ENCODE measurements around the gene TDP2. TPM values are rescaled to one million over a fixed set of nuclear protein-coding genes. Genes with fewer than 3 reads are reported as not detected.
"Not testable (repeated sequence)": the region's sequence is repeated elsewhere in the genome, so short reads cannot be mapped to it uniquely, and the experiment has no call there.

The TDP2 gene
- total and polyA plus RNA-seq, 8 donors: 18.7 to 112 (median 27.5) TPM

- H3K4me3 ChIP-seq: no peak overlapping the region
- H3K9me3 ChIP-seq: no peaks in the 10 kb centered on the region
- no peak for DNase-seq
- TF ChIP-seq, protein P1, sequence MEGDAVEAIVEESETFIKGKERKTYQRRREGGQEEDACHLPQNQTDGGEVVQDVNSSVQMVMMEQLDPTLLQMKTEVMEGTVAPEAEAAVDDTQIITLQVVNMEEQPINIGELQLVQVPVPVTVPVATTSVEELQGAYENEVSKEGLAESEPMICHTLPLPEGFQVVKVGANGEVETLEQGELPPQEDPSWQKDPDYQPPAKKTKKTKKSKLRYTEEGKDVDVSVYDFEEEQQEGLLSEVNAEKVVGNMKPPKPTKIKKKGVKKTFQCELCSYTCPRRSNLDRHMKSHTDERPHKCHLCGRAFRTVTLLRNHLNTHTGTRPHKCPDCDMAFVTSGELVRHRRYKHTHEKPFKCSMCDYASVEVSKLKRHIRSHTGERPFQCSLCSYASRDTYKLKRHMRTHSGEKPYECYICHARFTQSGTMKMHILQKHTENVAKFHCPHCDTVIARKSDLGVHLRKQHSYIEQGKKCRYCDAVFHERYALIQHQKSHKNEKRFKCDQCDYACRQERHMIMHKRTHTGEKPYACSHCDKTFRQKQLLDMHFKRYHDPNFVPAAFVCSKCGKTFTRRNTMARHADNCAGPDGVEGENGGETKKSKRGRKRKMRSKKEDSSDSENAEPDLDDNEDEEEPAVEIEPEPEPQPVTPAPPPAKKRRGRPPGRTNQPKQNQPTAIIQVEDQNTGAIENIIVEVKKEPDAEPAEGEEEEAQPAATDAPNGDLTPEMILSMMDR (IDR thresholded peaks at IDR 0.05): no peak
- no peak for TF ChIP-seq POLR2AphosphoS5 (IDR thresholded peaks at IDR 0.05)
- no peak for TF ChIP-seq POLR2A (IDR thresholded peaks at IDR 0.05)
- no peak for TF ChIP-seq EP300 (IDR thresholded peaks at IDR 0.05)
- H3K27ac ChIP-seq: no peak overlapping the region
- peaks cover 0 to 4% (median 0%) of the 10 kb centered on the region in 4 donors for H3K36me3 ChIP-seq
- H3K4me1 ChIP-seq: peaks cover 0 to 15% (median 11%) of the 10 kb centered on the region in 4 donors
- H3K27me3 ChIP-seq: peaks cover 0 to 14% (median 4%) of the 10 kb centered on the region in 3 donors
- WGBS, 5 donors: 72 to 81% (median 74%) methylated on average over 4 of the region's 4 CpGs
- intact Hi-C loops (cut with DNase I; ENCODE audit: low total_unique reads): no loop called here
These were observed 22.3 kb downstream of the TDP2 start for GRCh38 chr6:24644377-24644776.

GRCh38 chr6:24643920-24644319 lies 22.8 kb downstream of the TDP2 start:
- no peaks in the 10 kb centered on the region for H3K9me3 ChIP-seq
- no peaks in the 10 kb centered on the region for H3K36me3 ChIP-seq
- intact Hi-C loops (cut with DNase I; ENCODE audit: low total_unique reads): no loop called here
- H3K4me3 ChIP-seq: no peak overlapping the region
- DNase-seq: no peak
- TF ChIP-seq, protein P1 (IDR thresholded peaks at IDR 0.05): no peak
- TF ChIP-seq POLR2A (IDR thresholded peaks at IDR 0.05) (no peak), POLR2AphosphoS5 (IDR thresholded peaks at IDR 0.05) (no peak), EP300 (IDR thresholded peaks at IDR 0.05) (no peak)
- H3K4me1 ChIP-seq: peaks cover 0 to 15% (median 11%) of the 10 kb centered on the region in 4 donors
- no peak overlapping the region for H3K27ac ChIP-seq
- H3K27me3 ChIP-seq: peaks cover 0 to 14% (median 4%) of the 10 kb centered on the region in 3 donors
- WGBS, 5 donors: 52 to 70% (median 55%) methylated on average over 7 of the region's 7 CpGs

DNA sequence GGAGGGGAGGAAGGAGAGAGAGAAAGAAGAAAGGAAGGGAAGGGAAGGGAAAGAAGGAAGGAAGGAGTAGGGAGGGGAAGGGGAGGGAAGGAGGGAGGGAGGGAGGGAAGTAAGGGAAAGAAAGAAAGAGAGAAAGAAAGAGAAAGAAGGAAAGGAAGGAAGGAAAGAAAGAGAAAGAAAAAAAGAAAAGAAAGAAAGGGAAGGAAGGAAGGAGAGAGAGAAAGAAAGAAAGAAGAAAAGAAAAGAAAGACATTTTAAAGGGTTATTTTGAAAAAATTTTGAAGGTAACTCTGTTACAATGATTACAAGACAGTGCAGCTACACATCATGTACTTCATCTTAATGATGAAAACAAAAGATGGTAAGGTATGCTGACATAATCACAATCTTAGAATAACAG lies 24.6 kb downstream of the TDP2 start:
- TF ChIP-seq EP300 (IDR thresholded peaks at IDR 0.05) (no peak), POLR2A (IDR thresholded peaks at IDR 0.05) (no peak), POLR2AphosphoS5 (IDR thresholded peaks at IDR 0.05) (no peak)
- TF ChIP-seq, protein P1 (IDR thresholded peaks at IDR 0.05): no peak
- Histone ChIP-seq H3K9me3 (no peaks in the 10 kb centered on the region), H3K4me1 (peaks cover 0 to 15% (median 11%) of the 10 kb centered on the region in 4 donors), H3K27ac (no peak overlapping the region), H3K27me3 (peaks cover 0 to 14% (median 4%) of the 10 kb centered on the region in 3 donors), H3K4me3 (no peak overlapping the region), H3K36me3 (no peaks in the 10 kb centered on the region)
- DNase-seq: no peak
- intact Hi-C loops (cut with DNase I; ENCODE audit: low total_unique reads): no loop called here

GRCh38 chr6:24640631-24641030 lies 26.1 kb downstream of the TDP2 start:
- DNase-seq; H3K4me3 ChIP-seq; H3K4me1 ChIP-seq; H3K36me3 ChIP-seq; intact Hi-C loops (cut with DNase I; ENCODE audit: low total_unique reads); H3K27ac ChIP-seq; H3K9me3 ChIP-seq: not testable (repeated sequence)
- WGBS, 5 donors: 79 to 96% (median 93%) methylated on average over 5 of the region's 5 CpGs
- peaks cover 0 to 14% (median 4%) of the 10 kb centered on the region in 3 donors for H3K27me3 ChIP-seq

GRCh38 chr6:24640166-24640565 lies 26.5 kb downstream of the TDP2 start:
- no peaks in the 10 kb centered on the region for H3K36me3 ChIP-seq
- intact Hi-C loops (cut with DNase I; ENCODE audit: low total_unique reads): no loop called here
- 98 to 100% (median 100%) methylated on average over 1 of the region's 1 CpG for WGBS, 5 donors

More at GRCh38 chr6:24640166-24640565, 26.5 kb downstream of the TDP2 start:
- H3K27ac ChIP-seq: no peak overlapping the region
- peaks cover 0 to under 1% (median 0%) of the 10 kb centered on the region in 4 donors for H3K4me1 ChIP-seq
- TF ChIP-seq POLR2A (IDR thresholded peaks at IDR 0.05) (no peak), POLR2AphosphoS5 (IDR thresholded peaks at IDR 0.05) (no peak), EP300 (IDR thresholded peaks at IDR 0.05) (no peak)
- TF ChIP-seq, protein P1 (IDR thresholded peaks at IDR 0.05): no peak
- H3K27me3 ChIP-seq: peaks cover 0 to 14% (median 4%) of the 10 kb centered on the region in 3 donors
- no peak for DNase-seq
- H3K4me3 ChIP-seq: no peak overlapping the region
- H3K9me3 ChIP-seq: peaks cover 0 to 3% (median 0%) of the 10 kb centered on the region in 4 donors

Data from stomach (tissue), 9 donors.